ENCODE data around the gene PROM1. TPM values are rescaled to one million over a fixed set of nuclear protein-coding genes. Genes with fewer than 3 reads are reported as not detected.

Gene PROM1
- total and polyA plus RNA-seq, 2 of the 8 experiments (the other 6 are each of a cell fraction or from before 2014, with no cell fraction given), result 36.0 to 59.7 TPM

- peaks cover 0 to 4% (median 2%) of the 10 kb centered on the region in 4 experiments; a peak in 4 of 7 replicates for H3K4me1 ChIP-seq (replicated peaks in 1 of 4; ENCODE audit: control insufficient read depth in 3 of 4, insufficient read depth in 4 of 4, low read length in 3 of 4)
- H4K91ac ChIP-seq (replicated peaks; ENCODE audit: insufficient read length, low read length), result no peak overlapping the region
- H3K4ac ChIP-seq (replicated peaks; ENCODE audit: insufficient read length, low read depth, low read length), result no peak overlapping the region
- H3K27ac ChIP-seq (ENCODE audit: low read depth, low read length), result no peak overlapping the region
- no peak overlapping the region for H2BK20ac ChIP-seq (ENCODE audit: low read length)
- no peak overlapping the region for H2BK120ac ChIP-seq (replicated peaks; ENCODE audit: low read depth, low read length)
- H3K14ac ChIP-seq (ENCODE audit: insufficient read length), result no peak overlapping the region
- H3K79me2 ChIP-seq (ENCODE audit: control insufficient read depth in 1 of 2, insufficient read depth in 2 of 2, low read length in 2 of 2), result peaks cover 0 to 30% of the 10 kb centered on the region in 2 experiments; a peak in 2 of 4 replicates
- peaks cover 0 to 7% of the 10 kb centered on the region in 2 experiments for H4K20me1 ChIP-seq (replicated peaks in 1 of 2; ENCODE audit: control insufficient read depth in 1 of 2, insufficient read depth in 2 of 2, low read length in 2 of 2)
- H2BK12ac ChIP-seq (ENCODE audit: low read depth, low read length), result no peak overlapping the region
- H2BK5ac ChIP-seq (ENCODE audit: low read depth, low read length), result no peak overlapping the region
- H2AFZ ChIP-seq (ENCODE audit: low read length), result no peak overlapping the region
- H3K56ac ChIP-seq (replicated peaks; ENCODE audit: insufficient read length, low read depth, low read length), result no peak overlapping the region
- H3K27me3 ChIP-seq (replicated peaks in 1 of 4; ENCODE audit: control insufficient read depth in 3 of 4, extremely low read depth in 1 of 4, insufficient read depth in 3 of 4, low read length in 3 of 4), result no peaks in the 10 kb centered on the region
- TF ChIP-seq JUN (IDR thresholded peaks at IDR 0.05; ENCODE audit: low read depth, low read length) (no peak), MAFK (IDR thresholded peaks at IDR 0.05; ENCODE audit: low read depth, low read length) (no peak), MAX (IDR thresholded peaks at IDR 0.05) (no peak), TAF1 (IDR thresholded peaks at IDR 0.05; ENCODE audit: low read depth, low read length) (no peak), ZNF274 (IDR thresholded peaks at IDR 0.05; ENCODE audit: borderline replicate concordance, extremely low read depth, low read length) (no peak)
- H3K4me2 ChIP-seq (ENCODE audit: insufficient read depth in 1 of 2, low read depth in 2 of 2, low read length in 2 of 2), result no peak overlapping the region
- no peak for DNase-seq (ENCODE audit: low read depth in 1 of 2, low spot score in 2 of 2)
- POLR2A ChIA-PET (ENCODE audit: partially characterized antibody), result interaction anchor here (0.6 to 3.8 kb wide), 3 partner anchors 13 to 182 kb away, joined by 4 to 17 read pairs (median 4); partner anchors contain the start of gene PROM1
- no peak overlapping the region for H3K23ac ChIP-seq (ENCODE audit: insufficient read length)
- no peak overlapping the region for H2BK15ac ChIP-seq (ENCODE audit: low read length)
- H3K79me1 ChIP-seq (ENCODE audit: low read depth, low read length), result no peaks in the 10 kb centered on the region
- H2AK5ac ChIP-seq (ENCODE audit: low read depth, low read length), result no peak overlapping the region
- no peak overlapping the region for H3K4me3 ChIP-seq (ENCODE audit: extremely low read depth in 1 of 4, insufficient read depth in 2 of 4, low read depth in 3 of 4, low read length in 4 of 4)
- WGBS, 2 experiments (ENCODE audit: extremely low coverage in 1 of 2, insufficient coverage in 1 of 2, insufficient read length in 1 of 2, insufficient replicate concordance in 2 of 2, low coverage in 1 of 2, low lambda C conversion rate in 2 of 2, missing lambda C conversion rate in 1 of 2), result 79% methylated on average over 1 of the region's 1 CpG; no CpG with 5 or more reads in 1 of the 2 experiments
- H3K18ac ChIP-seq (ENCODE audit: extremely low read depth, low read length), result no peak overlapping the region
- no peak overlapping the region for H4K5ac ChIP-seq (ENCODE audit: insufficient read length, low read depth, low read length)
- CTCF ChIA-PET (ENCODE audit: partially characterized antibody), result interaction anchor here (1.1 kb wide), 1 partner anchor 154 kb away, joined by 3 read pairs; no protein-coding TSS in a partner anchor
- no peaks in the 10 kb centered on the region for H3K9me3 ChIP-seq (ENCODE audit: insufficient read depth in 2 of 2, low read depth in 1 of 2, low read length in 1 of 2)
- H3K23me2 ChIP-seq (ENCODE audit: low read depth, low read length), result no peaks in the 10 kb centered on the region
- FAIRE-seq, result no peak
- no peak overlapping the region for H3K9ac ChIP-seq (replicated peaks in 1 of 4; ENCODE audit: extremely low read depth in 1 of 4, low read depth in 3 of 4, low read length in 3 of 4)
- no peak overlapping the region for H4K8ac ChIP-seq (ENCODE audit: extremely low read depth, insufficient read depth, low read length)
- no peaks in the 10 kb centered on the region; a peak in 1 of 8 replicates for H3K36me3 ChIP-seq (ENCODE audit: control insufficient read depth in 2 of 4, insufficient read depth in 4 of 4, low read length in 3 of 4)
These were observed 38.1 kb downstream of the PROM1 start for GRCh38 chr4:16045687-16046086.

All from H1 (cell line).